HL-60 (cell line): ENCODE measurements around the gene C9.
"Not testable (repeated sequence)": the region's sequence is repeated elsewhere in the genome, so short reads cannot be mapped to it uniquely, and the experiment has no call there.

Experiments
- DNase-seq, 2 experiments: peaks; one replicate each; pipeline ENCODE4 v3.0.0-alpha.2; 2010 to 2020; ENCODE audit warnings: low read depth in 1 of 2, low spot score in 1 of 2
- H3K27ac ChIP-seq: fragments of 250-450 bp; sonication (Bioruptor Pico); replicated peaks from 2 replicates; pipeline ENCODE4 v1.5.1; 2020; ENCODE audit warnings: mild to moderate bottlenecking, moderate library complexity
- H3K27me3 ChIP-seq: fragments of 250-450 bp; sonication (Bioruptor Pico); 2 replicates; pipeline ENCODE4 v1.5.1; 2021; ENCODE audit warnings: mild to moderate bottlenecking, moderate library complexity; ENCODE audit not compliant: insufficient read depth, poor library complexity, severe bottlenecking
- H3K4me3 ChIP-seq: replicated peaks from 2 replicates; pipeline ENCODE4 v1.5.1; 2011; ENCODE audit warnings: mild to moderate bottlenecking, control low read depth, low read length; ENCODE audit not compliant: insufficient read depth
- GABPA ChIP-seq: IDR thresholded peaks from 2 replicates; pipeline ENCODE4 v1.6.1; 2012; ENCODE audit warnings: low read depth
- POLR2AphosphoS5 ChIP-seq: IDR thresholded peaks from 2 replicates; pipeline ENCODE4 v1.6.1; 2012; ENCODE audit warnings: low read depth
- SPI1 ChIP-seq: IDR thresholded peaks from 2 replicates; pipeline ENCODE4 v1.6.1; 2012; ENCODE audit warnings: low read depth, mild to moderate bottlenecking, borderline replicate concordance
- TF ChIP-seq, protein P1 (sequence below): IDR thresholded peaks from 2 replicates; pipeline ENCODE4 v1.6.1; 2012; ENCODE audit warnings: low read depth; ENCODE audit not compliant: insufficient replicate concordance
- TF ChIP-seq, protein P2 (sequence below): IDR thresholded peaks from one replicate; pipeline ENCODE4 v1.5.1; 2011; ENCODE audit warnings: low read length, control low read depth, inconsistent platforms; ENCODE audit not compliant: insufficient read depth

The C9 gene

DNA sequence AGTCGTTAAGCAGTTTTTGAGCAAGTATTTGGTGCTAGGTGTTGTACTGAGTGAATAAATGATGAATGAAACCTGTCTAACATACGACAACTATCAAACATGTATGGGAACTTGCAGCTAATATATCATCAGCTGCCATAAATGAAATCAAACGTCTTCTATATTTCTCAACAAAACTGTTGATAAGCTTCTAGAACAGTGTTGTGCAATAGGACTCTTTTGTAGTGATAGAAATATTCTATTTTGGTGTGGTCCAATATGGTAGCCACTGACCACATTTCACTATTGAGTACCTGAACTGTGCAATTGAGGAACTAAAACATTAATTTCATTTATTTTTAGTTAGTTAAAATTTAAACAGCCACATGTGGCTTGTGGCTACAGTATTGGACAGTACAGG, 128.6 kb downstream of the C9 start:
- H3K4me3 ChIP-seq: no peak overlapping the region
- peak in 1 of 2 experiments; percentile 50 for DNase-seq
- no peak overlapping the region for H3K27ac ChIP-seq
- no peaks in the 10 kb centered on the region for H3K27me3 ChIP-seq
- TF ChIP-seq, protein P1, sequence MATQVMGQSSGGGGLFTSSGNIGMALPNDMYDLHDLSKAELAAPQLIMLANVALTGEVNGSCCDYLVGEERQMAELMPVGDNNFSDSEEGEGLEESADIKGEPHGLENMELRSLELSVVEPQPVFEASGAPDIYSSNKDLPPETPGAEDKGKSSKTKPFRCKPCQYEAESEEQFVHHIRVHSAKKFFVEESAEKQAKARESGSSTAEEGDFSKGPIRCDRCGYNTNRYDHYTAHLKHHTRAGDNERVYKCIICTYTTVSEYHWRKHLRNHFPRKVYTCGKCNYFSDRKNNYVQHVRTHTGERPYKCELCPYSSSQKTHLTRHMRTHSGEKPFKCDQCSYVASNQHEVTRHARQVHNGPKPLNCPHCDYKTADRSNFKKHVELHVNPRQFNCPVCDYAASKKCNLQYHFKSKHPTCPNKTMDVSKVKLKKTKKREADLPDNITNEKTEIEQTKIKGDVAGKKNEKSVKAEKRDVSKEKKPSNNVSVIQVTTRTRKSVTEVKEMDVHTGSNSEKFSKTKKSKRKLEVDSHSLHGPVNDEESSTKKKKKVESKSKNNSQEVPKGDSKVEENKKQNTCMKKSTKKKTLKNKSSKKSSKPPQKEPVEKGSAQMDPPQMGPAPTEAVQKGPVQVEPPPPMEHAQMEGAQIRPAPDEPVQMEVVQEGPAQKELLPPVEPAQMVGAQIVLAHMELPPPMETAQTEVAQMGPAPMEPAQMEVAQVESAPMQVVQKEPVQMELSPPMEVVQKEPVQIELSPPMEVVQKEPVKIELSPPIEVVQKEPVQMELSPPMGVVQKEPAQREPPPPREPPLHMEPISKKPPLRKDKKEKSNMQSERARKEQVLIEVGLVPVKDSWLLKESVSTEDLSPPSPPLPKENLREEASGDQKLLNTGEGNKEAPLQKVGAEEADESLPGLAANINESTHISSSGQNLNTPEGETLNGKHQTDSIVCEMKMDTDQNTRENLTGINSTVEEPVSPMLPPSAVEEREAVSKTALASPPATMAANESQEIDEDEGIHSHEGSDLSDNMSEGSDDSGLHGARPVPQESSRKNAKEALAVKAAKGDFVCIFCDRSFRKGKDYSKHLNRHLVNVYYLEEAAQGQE: no peak
- TF ChIP-seq SPI1 (no peak), POLR2AphosphoS5 (no peak), GABPA (no peak)
- TF ChIP-seq, protein P2, sequence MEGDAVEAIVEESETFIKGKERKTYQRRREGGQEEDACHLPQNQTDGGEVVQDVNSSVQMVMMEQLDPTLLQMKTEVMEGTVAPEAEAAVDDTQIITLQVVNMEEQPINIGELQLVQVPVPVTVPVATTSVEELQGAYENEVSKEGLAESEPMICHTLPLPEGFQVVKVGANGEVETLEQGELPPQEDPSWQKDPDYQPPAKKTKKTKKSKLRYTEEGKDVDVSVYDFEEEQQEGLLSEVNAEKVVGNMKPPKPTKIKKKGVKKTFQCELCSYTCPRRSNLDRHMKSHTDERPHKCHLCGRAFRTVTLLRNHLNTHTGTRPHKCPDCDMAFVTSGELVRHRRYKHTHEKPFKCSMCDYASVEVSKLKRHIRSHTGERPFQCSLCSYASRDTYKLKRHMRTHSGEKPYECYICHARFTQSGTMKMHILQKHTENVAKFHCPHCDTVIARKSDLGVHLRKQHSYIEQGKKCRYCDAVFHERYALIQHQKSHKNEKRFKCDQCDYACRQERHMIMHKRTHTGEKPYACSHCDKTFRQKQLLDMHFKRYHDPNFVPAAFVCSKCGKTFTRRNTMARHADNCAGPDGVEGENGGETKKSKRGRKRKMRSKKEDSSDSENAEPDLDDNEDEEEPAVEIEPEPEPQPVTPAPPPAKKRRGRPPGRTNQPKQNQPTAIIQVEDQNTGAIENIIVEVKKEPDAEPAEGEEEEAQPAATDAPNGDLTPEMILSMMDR: no peak

DNA sequence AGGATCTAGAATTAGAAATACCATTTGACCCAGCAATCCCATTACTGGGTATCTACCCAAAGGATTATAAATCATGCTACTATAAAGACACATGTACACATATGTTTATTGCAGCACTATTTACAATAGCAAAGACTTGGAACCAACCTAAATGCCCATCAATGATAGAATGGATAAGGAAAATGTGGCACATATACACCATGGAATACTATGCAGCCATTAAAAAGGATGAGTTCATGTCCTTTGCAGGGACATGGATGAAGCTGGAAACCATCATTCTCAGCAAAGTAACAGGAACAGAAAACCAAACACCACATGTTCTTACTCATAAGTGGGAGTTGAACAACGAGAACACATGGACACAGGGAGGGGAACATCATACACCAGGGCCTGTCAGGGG, 129.8 kb downstream of the C9 start:
- not testable (repeated sequence) for H3K4me3 ChIP-seq, DNase-seq, H3K27ac ChIP-seq

More for the DNA sequence above, 129.8 kb downstream of the C9 start:
- H3K27me3 ChIP-seq: not testable (repeated sequence)
